ENCODE measurements around the gene CADM1. TPM values are rescaled to one million over a fixed set of nuclear protein-coding genes. Genes with fewer than 3 reads are reported as not detected.

The CADM1 gene
- total and polyA plus RNA-seq, 2 experiments from 2014 or later, result 48.4 to 54.3 TPM

DNA sequence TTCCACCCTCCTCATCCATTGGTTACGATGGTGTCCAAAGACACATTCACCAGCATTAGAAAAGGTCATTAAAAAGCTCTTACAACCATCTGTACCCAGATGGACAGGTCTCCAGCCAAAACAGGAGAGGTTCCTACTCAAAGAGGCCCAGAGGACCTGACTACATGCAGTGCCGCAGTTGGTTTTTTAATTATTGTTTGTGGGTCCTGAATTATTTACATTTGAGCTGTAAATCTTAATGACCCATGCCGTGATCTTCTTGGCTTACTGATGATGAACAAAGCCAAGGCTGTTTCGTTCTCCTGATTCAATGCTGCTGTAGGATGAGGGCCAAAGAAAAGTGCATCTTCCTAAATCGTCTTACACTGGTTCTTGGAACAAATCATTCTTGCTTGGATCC, 83.7 kb downstream of the CADM1 start:
- Histone ChIP-seq H3K27me3 (no peaks in the 10 kb centered on the region), H4K20me1 (ENCODE audit: insufficient read depth, poor library complexity, severe bottlenecking) (no peaks in the 10 kb centered on the region), H3K36me3 (replicated peaks; ENCODE audit: insufficient read depth, low read depth) (no peaks in the 10 kb centered on the region), H3K4me3 (no peak overlapping the region), H3K27ac (no peak overlapping the region), H3K4me1 (ENCODE audit: insufficient read depth) (no peaks in the 10 kb centered on the region), H3K9me3 (ENCODE audit: low read depth) (no peaks in the 10 kb centered on the region), H3K4me2 (no peak overlapping the region), H3K9me2 (replicated peaks; ENCODE audit: insufficient read depth) (no peaks in the 10 kb centered on the region), H2AFZ (no peak overlapping the region), H3K79me2 (peaks cover 3% of the 10 kb centered on the region)
- no peak for DNase-seq (ENCODE audit: low spot score)
- no peak for TF ChIP-seq EZH2 (IDR thresholded peaks at IDR 0.05; ENCODE audit: borderline replicate concordance)
- TF ChIP-seq EZH2phosphoT487 (IDR thresholded peaks at IDR 0.05; ENCODE audit: low read depth, severe bottlenecking, unreplicated experiment), result no peak
- TF ChIP-seq CTCF (IDR thresholded peaks at IDR 0.05; ENCODE audit: poor library complexity), result no peak
- 91% methylated on average over 5 of the region's 5 CpGs for WGBS (ENCODE audit: low lambda C conversion rate, missing lambda C conversion rate)

GRCh38 chr11:115418626-115419025, 85.6 kb downstream of the CADM1 start:
- DNase-seq (ENCODE audit: low spot score), result no peak
- Histone ChIP-seq H3K4me3 (no peak overlapping the region), H4K20me1 (ENCODE audit: insufficient read depth, poor library complexity, severe bottlenecking) (no peaks in the 10 kb centered on the region), H3K9me2 (replicated peaks; ENCODE audit: insufficient read depth) (no peaks in the 10 kb centered on the region), H3K36me3 (replicated peaks; ENCODE audit: insufficient read depth, low read depth) (no peaks in the 10 kb centered on the region), H3K27ac (no peak overlapping the region), H3K79me2 (peaks cover 5% of the 10 kb centered on the region), H3K4me1 (ENCODE audit: insufficient read depth) (no peaks in the 10 kb centered on the region), H3K27me3 (no peaks in the 10 kb centered on the region), H3K4me2 (no peak overlapping the region), H2AFZ (no peak overlapping the region), H3K9me3 (ENCODE audit: low read depth) (no peaks in the 10 kb centered on the region)
- 47% methylated on average over 1 of the region's 1 CpG for WGBS (ENCODE audit: low lambda C conversion rate, missing lambda C conversion rate)
- no peak for TF ChIP-seq EZH2 (IDR thresholded peaks at IDR 0.05; ENCODE audit: borderline replicate concordance)
- TF ChIP-seq EZH2phosphoT487 (IDR thresholded peaks at IDR 0.05; ENCODE audit: low read depth, severe bottlenecking, unreplicated experiment), result no peak
- TF ChIP-seq CTCF (IDR thresholded peaks at IDR 0.05; ENCODE audit: poor library complexity), result no peak

DNA sequence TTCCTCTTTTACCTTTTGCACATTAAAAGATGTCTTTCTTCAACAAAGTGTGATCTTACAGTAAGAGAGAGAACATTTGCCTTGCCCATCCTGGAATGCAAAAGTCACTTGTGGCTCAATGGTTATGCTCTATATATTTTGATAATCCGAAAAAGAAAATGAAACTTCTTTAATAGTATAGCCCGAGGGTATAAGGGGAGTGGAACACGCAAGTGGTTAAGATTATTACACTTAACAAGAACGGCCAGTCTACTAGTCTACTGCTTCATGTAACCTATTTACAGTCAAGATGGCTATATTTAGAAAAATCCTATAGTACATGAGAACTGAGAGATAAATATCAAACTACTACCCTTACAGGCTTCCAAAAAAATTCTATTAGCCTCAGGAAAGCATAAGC, 86.1 kb downstream of the CADM1 start:
- H3K27me3 ChIP-seq, result no peaks in the 10 kb centered on the region
- H2AFZ ChIP-seq, result no peak overlapping the region
- H3K4me3 ChIP-seq, result no peak overlapping the region
- WGBS (ENCODE audit: low lambda C conversion rate, missing lambda C conversion rate), result 90% methylated on average over 4 of the region's 4 CpGs
- no peaks in the 10 kb centered on the region for H3K4me1 ChIP-seq (ENCODE audit: insufficient read depth)
- H3K79me2 ChIP-seq, result peaks cover 5% of the 10 kb centered on the region
- H3K9me3 ChIP-seq (ENCODE audit: low read depth), result no peaks in the 10 kb centered on the region
- no peaks in the 10 kb centered on the region for H3K9me2 ChIP-seq (replicated peaks; ENCODE audit: insufficient read depth)
- H3K27ac ChIP-seq, result no peak overlapping the region
- no peak for DNase-seq (ENCODE audit: low spot score)
- no peak overlapping the region for H3K4me2 ChIP-seq
- H3K36me3 ChIP-seq (replicated peaks; ENCODE audit: insufficient read depth, low read depth), result no peaks in the 10 kb centered on the region
- TF ChIP-seq EZH2phosphoT487 (IDR thresholded peaks at IDR 0.05; ENCODE audit: low read depth, severe bottlenecking, unreplicated experiment), result no peak
- TF ChIP-seq CTCF (IDR thresholded peaks at IDR 0.05; ENCODE audit: poor library complexity), result no peak
- no peak for TF ChIP-seq EZH2 (IDR thresholded peaks at IDR 0.05; ENCODE audit: borderline replicate concordance)
- no peaks in the 10 kb centered on the region for H4K20me1 ChIP-seq (ENCODE audit: insufficient read depth, poor library complexity, severe bottlenecking)

- Histone ChIP-seq H3K27ac (no peak overlapping the region), H3K9me3 (ENCODE audit: low read depth) (no peaks in the 10 kb centered on the region), H3K4me2 (no peak overlapping the region), H2AFZ (no peak overlapping the region), H3K36me3 (replicated peaks; ENCODE audit: insufficient read depth, low read depth) (no peaks in the 10 kb centered on the region), H3K4me1 (ENCODE audit: insufficient read depth) (peaks cover 17% of the 10 kb centered on the region), H3K27me3 (no peaks in the 10 kb centered on the region), H3K79me2 (peaks cover 2% of the 10 kb centered on the region), H3K9me2 (replicated peaks; ENCODE audit: insufficient read depth) (no peaks in the 10 kb centered on the region), H3K4me3 (no peak overlapping the region), H4K20me1 (ENCODE audit: insufficient read depth, poor library complexity, severe bottlenecking) (no peaks in the 10 kb centered on the region)
- WGBS (ENCODE audit: low lambda C conversion rate, missing lambda C conversion rate), result 83% methylated on average over 1 of the region's 1 CpG
- TF ChIP-seq CTCF (IDR thresholded peaks at IDR 0.05; ENCODE audit: poor library complexity), result no peak
- DNase-seq (ENCODE audit: low spot score), result no peak
These were observed 93.1 kb downstream of the CADM1 start for GRCh38 chr11:115411120-115411519.
